HG02678 (cell line): Measurements from ENCODE around the gene MYO1E.
"Not testable (repeated sequence)": the region's sequence is repeated elsewhere in the genome, so short reads cannot be mapped to it uniquely, and the experiment has no call there.

ENCODE experiments used
- ATAC-seq: cut with Tn5 transposase; IDR thresholded peaks from one replicate; pipeline ENCODE4 v1.9.1; 2021; ENCODE audit warnings: mild to moderate bottlenecking, moderate library complexity; ENCODE audit not compliant: unreplicated experiment

Gene MYO1E

GRCh38 chr15:59372352-59373211, at the start of gene MYO1E:
TSS of gene MYO1E (minus strand) at chr15:59372871. CDS start at chr15:59372500, 371 bp downstream.
- ATAC-seq: peak; percentile 46

GRCh38 chr15:59420986-59421618, 48.4 kb upstream of the MYO1E start:
- no peak for ATAC-seq

DNA sequence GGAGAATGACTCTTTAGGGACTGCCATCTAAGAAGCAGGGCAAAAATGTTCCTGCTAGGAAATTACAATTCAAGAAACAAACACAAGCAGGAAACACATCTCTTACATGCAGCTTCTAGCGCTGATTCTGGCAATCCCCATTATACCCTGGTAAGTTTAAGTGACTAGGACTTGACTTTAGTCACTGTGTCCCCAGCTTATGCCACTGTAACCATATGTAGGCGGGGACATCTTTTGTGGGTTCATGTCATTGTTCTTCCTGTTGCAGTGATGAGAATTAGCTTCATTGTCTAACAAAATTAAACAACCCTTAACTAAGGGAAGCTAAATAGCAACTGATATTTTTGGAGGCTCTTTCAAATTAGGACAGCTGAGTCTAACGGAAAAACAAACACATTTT, 47.4 kb upstream of the MYO1E start:
- ATAC-seq: no peak

DNA sequence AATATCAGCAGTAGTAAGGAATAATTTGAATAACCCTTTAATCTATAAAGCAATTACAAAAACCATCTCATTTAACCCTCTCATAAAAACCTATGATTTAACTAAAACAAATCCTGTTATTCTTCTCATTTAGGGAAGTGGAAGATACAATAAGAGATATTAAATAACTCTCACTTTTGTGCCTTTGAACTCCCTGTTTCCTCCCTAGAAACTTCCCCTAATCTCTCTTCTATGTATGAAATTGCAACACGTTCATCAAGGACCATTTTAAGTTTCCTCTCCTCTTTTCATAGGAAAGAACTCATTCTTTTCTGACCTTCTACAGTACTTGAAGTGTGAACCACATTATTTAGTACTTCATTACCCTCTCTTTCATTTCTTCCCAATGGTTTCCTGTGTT, 46.5 kb upstream of the MYO1E start:
- no peak for ATAC-seq

DNA sequence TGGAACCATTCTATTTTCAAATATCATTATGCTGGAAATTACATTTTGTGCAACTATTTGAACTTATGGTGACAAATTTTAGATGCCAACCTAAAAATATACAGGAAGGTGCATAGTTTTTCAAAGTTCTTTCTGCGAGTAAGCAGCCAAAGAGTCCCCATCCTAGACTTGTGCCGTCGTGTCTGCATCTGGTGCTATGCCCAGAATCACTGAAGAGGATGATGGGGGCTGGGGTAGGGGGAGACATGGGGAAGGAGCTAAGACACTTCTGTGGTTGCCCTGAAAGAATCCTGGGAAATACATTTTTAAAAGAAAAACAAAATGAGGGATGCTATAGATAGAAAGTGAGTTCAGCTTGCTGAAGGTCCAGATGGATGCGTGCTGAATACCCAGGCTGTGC, 44.1 kb upstream of the MYO1E start:
- no peak for ATAC-seq

- no peak for ATAC-seq
These were observed 40.9 kb upstream of the MYO1E start for GRCh38 chr15:59413577-59413976.

GRCh38 chr15:59410391-59410896, 37.8 kb upstream of the MYO1E start:
- ATAC-seq: no peak

GRCh38 chr15:59407946-59408345, 35.3 kb upstream of the MYO1E start:
- no peak for ATAC-seq

- peak; percentile 43 for ATAC-seq
These were observed 33.8 kb upstream of the MYO1E start for GRCh38 chr15:59406446-59406845.

- ATAC-seq: no peak
These were observed 32.4 kb upstream of the MYO1E start for GRCh38 chr15:59405079-59405478.

DNA sequence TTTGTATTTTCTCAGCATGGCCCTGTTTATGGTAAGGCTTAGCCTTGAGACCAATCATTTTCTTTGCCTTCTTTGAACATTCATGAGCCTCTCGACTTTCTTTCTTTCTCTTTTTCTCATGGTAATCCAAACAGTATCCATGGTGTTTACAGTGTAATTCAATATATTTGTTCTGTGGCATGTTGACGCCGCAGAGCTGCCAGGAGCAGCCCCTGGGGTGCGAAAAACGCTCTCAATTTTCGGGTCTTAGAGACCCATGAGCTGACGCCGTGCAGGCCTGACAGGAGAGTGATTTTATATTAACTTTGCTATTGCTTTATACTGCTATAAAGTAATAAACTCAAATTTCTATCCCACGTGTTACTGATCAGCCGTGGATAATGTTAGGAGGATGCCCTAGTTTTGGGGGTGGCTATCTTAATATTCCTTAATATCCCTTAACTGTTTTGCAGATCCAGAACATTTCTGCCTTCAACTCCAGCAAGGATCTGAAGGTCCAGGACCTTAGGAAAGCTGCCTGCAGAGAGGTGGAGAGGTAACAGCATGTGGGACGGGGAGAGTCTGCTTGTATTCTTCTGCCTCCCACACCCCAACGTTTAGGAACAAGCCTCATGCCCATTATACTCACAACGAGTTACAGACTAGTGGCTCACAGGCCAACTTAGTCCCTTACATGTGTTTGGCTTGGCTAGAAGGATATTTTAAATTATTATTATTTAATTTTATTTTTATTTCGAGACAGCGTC, 29.3 kb upstream of the MYO1E start:
- no peak for ATAC-seq

DNA sequence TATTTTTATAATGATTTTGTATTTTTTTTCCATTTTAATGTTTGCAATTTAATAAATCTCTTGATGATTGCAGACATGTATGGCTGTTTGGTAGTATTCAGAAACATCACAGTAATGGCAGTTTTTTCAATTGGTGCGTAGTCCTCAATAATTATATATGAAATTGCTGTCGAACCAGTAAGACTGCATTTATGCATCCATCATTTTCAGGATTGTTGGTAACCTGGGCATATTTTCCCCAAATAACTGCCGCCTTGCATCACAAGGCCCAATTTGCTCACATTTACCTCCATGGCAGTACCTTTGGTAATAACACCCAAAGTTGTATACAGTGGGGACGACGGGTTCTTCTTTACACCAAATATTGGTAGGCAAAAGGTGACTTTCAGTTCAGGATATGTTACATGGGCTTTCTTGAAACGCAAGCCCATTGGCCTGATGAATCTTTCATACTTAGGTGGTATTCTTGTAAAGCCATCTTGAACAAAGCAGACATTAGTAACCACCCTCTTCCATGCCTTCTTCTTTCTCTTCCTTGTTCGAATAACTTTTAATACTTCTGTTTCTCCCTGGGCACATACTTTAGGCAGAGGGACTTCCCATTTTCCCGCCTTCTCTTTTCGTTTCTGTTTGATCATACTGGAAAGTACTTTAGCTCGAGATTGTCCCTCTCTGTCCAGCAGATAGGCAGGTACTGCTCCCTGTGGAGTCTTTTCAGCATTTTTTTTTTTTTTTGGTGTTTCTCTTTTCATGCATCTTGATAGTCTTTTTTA, 28.6 kb upstream of the MYO1E start:
- ATAC-seq: not testable (repeated sequence)

DNA sequence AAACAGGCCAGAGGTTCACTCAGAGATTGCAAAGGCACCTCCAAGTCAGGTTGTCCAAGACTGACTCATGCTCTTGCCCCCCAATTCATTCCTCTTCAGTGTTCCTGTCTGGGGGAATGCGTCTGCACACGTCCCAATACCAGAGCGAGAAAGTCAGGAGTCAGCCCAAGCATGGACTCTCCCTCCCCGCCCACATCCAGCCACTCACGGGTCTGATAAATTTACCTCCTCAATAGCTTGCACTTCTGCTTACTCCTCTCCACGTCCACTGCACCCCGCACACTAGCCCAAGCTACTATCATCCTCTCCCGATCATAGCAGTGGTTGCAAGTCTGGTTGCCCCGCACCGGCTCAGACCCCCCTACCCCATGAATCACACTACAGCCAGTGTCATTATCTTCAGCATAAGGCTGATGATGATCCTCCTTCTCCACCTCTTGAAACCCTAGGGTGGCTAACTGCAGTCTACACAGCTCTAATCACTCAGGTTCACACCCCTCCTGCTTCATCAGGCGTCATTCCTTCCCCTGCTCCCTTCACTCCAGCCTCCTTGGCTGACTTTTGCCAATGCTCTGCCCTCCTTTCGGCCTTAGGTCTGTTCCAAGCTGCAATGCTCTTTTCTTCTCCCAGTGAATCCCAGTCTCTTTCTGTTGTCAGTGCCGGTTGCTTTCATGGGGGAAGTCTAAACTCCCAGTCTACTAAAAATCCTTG, 27.6 kb upstream of the MYO1E start:
- peak; percentile 21 for ATAC-seq

- ATAC-seq: peak; percentile 88
These were observed 26.9 kb upstream of the MYO1E start for GRCh38 chr15:59399465-59400102.

GRCh38 chr15:59398220-59398619, 25.5 kb upstream of the MYO1E start:
- ATAC-seq: no peak

- no peak for ATAC-seq
These were observed 24.0 kb upstream of the MYO1E start for GRCh38 chr15:59396679-59397078.

- ATAC-seq: no peak
These were observed 23.5 kb upstream of the MYO1E start for GRCh38 chr15:59396211-59396610.

- ATAC-seq: no peak
These were observed 21.5 kb upstream of the MYO1E start for GRCh38 chr15:59394166-59394661.

GRCh38 chr15:59392299-59392698, 19.6 kb upstream of the MYO1E start:
- ATAC-seq: no peak
